Measurements from ENCODE around the gene R3HDM4.

The R3HDM4 gene

GRCh38 chr19:901216-902092 is 11.6 kb downstream of the R3HDM4 start:
- TF ChIP-seq GATA2 (IDR thresholded peaks at IDR 0.05; ENCODE audit: low read depth, low read length) (no peak), GATA3 (IDR thresholded peaks at IDR 0.05; ENCODE audit: low read depth, low read length) (no peak)

- TF ChIP-seq GATA2 (IDR thresholded peaks at IDR 0.05; ENCODE audit: low read depth, low read length) = no peak
- no peak for TF ChIP-seq GATA3 (IDR thresholded peaks at IDR 0.05; ENCODE audit: low read depth, low read length)
Observed at GRCh38 chr19:900302-901111, 12.5 kb downstream of the R3HDM4 start.

GRCh38 chr19:900043-900301 is 13.0 kb downstream of the R3HDM4 start:
- TF ChIP-seq GATA3 (IDR thresholded peaks at IDR 0.05; ENCODE audit: low read depth, low read length) (no peak), GATA2 (IDR thresholded peaks at IDR 0.05; ENCODE audit: low read depth, low read length) (no peak)

GRCh38 chr19:899336-900042 is 13.5 kb downstream of the R3HDM4 start:
- no peak for TF ChIP-seq GATA3 (IDR thresholded peaks at IDR 0.05; ENCODE audit: low read depth, low read length)
- no peak for TF ChIP-seq GATA2 (IDR thresholded peaks at IDR 0.05; ENCODE audit: low read depth, low read length)

GRCh38 chr19:898663-899062 is 14.4 kb downstream of the R3HDM4 start:
- TF ChIP-seq GATA2 (IDR thresholded peaks at IDR 0.05; ENCODE audit: low read depth, low read length) (no peak), GATA3 (IDR thresholded peaks at IDR 0.05; ENCODE audit: low read depth, low read length) (no peak)

- TF ChIP-seq GATA3 (IDR thresholded peaks at IDR 0.05; ENCODE audit: low read depth, low read length) (no peak), GATA2 (IDR thresholded peaks at IDR 0.05; ENCODE audit: low read depth, low read length) (no peak)
Observed at GRCh38 chr19:897442-898039, 15.5 kb downstream of the R3HDM4 start.

DNA sequence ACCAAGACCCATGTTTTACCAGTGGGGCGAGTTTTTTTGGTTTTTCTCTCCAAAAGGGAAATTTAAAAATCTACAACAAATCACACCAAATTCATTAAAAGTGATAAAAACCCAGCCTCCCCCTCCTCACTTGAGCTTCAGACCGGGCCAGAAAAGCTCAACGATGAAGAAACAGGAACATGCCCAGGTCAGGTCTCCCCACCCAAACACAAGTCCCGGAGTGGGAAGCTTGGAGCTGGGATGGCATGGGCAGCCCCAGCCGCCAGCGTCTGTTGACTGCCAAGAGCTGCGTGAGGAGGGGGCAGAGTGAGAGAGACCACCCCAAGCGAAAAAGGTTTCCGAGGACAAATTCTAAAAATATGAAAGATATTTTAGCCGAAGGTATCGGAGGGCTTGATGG is 16.0 kb downstream of the R3HDM4 start:
- TF ChIP-seq GATA3 (IDR thresholded peaks at IDR 0.05; ENCODE audit: low read depth, low read length) (no peak), GATA2 (IDR thresholded peaks at IDR 0.05; ENCODE audit: low read depth, low read length) (no peak)

DNA sequence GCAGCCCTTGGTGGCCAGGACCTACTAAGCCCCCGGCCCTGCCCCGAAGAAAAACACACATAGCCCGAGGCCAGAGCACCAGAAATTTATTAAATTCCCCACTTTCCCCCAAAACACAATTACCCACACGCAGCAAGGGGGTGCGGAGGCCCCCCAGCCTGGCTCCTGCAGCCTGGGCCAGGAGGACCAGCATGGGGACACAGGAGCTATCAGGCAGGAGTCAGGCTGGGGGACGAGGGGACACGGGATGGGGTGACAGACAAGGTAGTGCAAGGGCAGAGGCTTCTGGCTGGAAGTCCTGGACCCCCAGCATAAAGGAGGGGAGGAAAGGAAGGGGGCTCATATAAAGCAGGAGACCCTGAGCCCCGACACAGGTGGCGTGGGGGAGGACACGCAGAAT is 16.6 kb downstream of the R3HDM4 start:
- TF ChIP-seq GATA3 (IDR thresholded peaks at IDR 0.05; ENCODE audit: low read depth, low read length) = no peak

- no peak for TF ChIP-seq GATA3 (IDR thresholded peaks at IDR 0.05; ENCODE audit: low read depth, low read length)
Observed at GRCh38 chr19:892894-893689, 19.9 kb downstream of the R3HDM4 start, which contains the start of the genes MED16 and RNU6-9. TSS of gene MED16 (minus strand) at chr19:893187. CDS start at chr19:891131, 2,056 bp downstream. TSS of gene RNU6-9 (plus strand) at chr19:893484.

DNA sequence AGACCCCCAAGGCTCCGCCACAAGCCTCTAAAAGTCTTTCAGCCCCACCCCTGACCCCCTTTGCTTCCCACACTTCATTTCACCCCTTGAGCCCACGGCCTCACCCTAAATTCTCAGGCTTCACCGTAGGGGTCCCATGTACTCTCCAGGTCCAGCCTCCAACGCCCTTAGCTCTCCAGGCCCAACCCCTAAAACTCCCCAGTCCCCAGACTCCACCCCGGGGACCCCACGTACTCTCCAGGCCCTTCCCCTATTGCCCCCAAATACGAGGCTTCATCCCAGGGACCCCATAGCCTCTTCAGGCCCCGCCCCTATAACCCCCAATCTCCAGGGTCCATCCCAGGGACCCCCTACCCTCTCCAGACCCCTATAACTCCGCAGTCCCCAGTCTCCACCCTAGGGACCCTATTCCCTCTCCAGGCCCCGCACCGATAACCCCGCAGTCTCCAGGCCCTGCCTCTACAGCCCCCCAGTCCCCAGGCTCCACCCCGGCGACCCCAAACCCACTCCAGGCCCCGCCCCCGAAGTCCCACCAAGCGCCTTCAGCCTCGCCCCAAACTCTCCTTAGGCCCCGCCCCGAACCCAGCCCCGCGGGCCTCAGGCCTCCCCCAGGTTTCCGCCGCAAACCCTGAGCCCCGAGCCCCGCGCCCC is 20.7 kb downstream of the R3HDM4 start:
- TF ChIP-seq GATA2 (IDR thresholded peaks at IDR 0.05; ENCODE audit: low read depth, low read length) = no peak
- TF ChIP-seq GATA3 (IDR thresholded peaks at IDR 0.05; ENCODE audit: low read depth, low read length) = no peak

- TF ChIP-seq GATA3 (IDR thresholded peaks at IDR 0.05; ENCODE audit: low read depth, low read length) (no peak), GATA2 (IDR thresholded peaks at IDR 0.05; ENCODE audit: low read depth, low read length) (no peak)
Observed at GRCh38 chr19:890831-891230, 22.2 kb downstream of the R3HDM4 start.

- no peak for TF ChIP-seq GATA2 (IDR thresholded peaks at IDR 0.05; ENCODE audit: low read depth, low read length)
- TF ChIP-seq GATA3 (IDR thresholded peaks at IDR 0.05; ENCODE audit: low read depth, low read length) = no peak
Observed at GRCh38 chr19:889662-890295, 23.2 kb downstream of the R3HDM4 start.

Data from SH-SY5Y (cell line).